HG02763 (cell line): Measurements from ENCODE around the gene GFOD1.
A peak's percentile ranks its signal among the peaks of the same experiment; 100 is the strongest.

ENCODE experiments used
- ATAC-seq: cut with Tn5 transposase; IDR thresholded peaks from one replicate; pipeline ENCODE4 v1.9.1; 2021; ENCODE audit warnings: mild to moderate bottlenecking, moderate library complexity; ENCODE audit not compliant: unreplicated experiment

The GFOD1 gene

DNA sequence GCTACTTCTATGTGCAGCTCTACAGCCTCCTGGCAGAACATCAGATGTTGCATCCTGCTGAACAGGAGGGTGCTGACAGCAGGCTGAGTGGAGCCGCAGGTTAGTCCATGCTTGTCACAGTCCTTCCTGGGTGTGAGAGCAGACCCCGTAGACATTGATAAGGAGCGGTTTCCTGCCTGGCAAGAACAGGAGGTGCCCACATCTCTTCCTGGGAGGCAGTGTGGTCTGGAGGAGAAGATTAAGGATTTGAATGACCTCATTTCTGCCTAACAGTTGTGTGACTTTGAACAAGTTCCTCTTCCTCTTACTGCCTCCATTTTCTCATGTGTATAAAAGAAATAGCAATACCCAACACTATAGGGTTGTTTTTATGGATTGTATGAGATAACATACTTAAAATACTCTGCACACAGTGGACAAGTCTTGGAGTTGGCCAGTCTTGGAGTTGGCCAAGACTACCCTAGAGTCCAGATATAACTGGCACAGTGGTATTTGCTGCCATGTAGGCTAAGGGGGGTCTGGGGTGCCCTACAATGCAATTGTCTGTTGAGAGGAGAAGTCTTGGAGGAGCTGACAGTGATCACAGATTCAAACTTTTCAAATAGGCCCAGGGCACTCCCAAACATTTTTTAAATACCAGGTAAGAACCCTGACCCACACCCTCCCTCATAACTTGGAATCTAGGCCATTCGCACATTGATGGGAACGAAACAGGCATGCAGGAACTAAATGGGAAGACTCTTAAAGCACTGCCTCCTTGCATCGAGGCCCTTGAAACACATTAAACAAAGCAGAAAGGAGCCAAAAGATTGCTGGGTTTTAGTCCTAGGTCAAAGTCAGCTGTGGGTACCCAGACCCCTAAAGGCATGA lies 126.5 kb downstream of the GFOD1 start:
- no peak for ATAC-seq

- ATAC-seq = no peak
Measured at GRCh38 chr6:13359287-13359686, 128.1 kb downstream of the GFOD1 start.

GRCh38 chr6:13358511-13358910 lies 128.9 kb downstream of the GFOD1 start:
- ATAC-seq = no peak

- no peak for ATAC-seq
Measured at GRCh38 chr6:13357551-13358075, 129.8 kb downstream of the GFOD1 start.

GRCh38 chr6:13355999-13356785 lies 131.2 kb downstream of the GFOD1 start:
- ATAC-seq = peak; percentile 88

- no peak for ATAC-seq
Measured at GRCh38 chr6:13355043-13355945, 132.1 kb downstream of the GFOD1 start.

- ATAC-seq = no peak
Measured at GRCh38 chr6:13354331-13355042, 132.9 kb downstream of the GFOD1 start.

- no peak for ATAC-seq
Measured at GRCh38 chr6:13352165-13352564, 135.2 kb downstream of the GFOD1 start.

DNA sequence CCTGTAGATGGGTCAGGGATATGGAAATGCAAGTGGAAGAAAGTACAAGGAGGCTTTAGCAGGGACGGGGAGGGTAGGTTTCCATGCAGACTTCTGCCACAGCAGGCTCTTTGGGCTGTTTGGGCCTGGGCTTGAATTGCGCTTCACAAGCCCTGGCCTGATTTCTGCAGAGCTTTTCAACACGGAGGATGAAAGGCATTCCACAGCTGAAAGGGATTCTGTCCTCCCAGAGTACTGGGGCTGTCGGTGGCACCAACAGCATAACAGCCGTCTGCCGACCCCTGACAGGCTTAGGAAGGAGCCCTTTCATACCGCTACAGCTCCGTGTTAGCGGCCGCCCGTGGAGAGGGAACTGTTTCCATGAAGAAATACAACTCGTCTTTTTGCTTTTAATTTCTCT lies 136.1 kb downstream of the GFOD1 start:
- ATAC-seq = no peak

DNA sequence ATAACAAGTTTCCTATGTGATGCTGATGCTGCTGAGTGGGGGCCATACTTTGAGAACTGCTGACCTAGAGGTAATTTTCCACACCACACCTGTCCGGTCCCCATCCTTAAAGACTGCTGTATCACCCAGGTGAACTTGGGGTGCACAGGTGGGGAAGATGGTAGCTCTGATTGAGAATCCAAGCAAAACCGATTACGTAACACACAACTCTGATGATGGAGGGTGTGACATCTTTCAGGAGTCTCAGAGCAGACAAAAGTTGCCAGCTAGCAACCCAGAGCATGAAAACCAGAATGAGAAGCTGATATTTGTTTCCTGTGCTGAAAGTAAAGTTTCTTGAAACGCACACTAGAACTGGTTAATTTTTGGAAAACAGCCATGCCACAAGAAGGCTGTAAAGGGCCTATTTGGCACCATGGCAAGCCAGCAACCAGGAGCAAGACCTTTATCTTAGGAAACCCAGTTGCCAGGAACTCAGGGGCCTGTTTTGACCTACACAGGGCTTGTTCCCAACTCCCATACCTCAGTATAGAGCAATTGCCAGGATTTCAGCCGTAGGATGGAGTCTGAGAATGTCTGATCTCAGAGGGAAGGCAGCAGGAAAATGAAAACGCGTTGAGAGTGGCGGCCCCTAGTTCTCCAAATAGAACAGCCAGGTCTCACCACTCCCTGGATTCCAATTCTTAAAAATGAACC lies 137.4 kb downstream of the GFOD1 start:
- no peak for ATAC-seq

- ATAC-seq = no peak
Measured at GRCh38 chr6:13348334-13349113, 138.9 kb downstream of the GFOD1 start.

DNA sequence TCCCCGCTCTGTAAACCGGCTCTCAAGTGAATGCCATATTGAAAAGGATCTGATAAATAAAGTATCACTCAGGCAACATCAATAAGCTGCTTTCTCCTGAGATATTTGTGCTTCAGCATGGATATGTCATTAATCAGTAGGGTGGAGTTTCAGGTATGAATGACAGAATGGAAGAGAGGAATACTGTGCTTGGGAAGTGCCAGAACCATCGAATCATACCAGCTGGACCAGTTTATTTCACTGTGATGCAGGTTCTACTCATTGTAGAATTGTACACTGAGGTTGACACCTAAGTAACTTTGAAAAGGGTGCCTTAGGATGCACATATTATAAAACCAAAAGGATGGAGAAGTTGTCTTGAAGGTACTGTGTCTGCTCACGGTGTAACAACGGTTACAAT lies 141.2 kb downstream of the GFOD1 start:
- ATAC-seq = no peak

- no peak for ATAC-seq
Measured at GRCh38 chr6:13342414-13343019, 144.9 kb downstream of the GFOD1 start.

GRCh38 chr6:13339863-13340630 lies 147.4 kb downstream of the GFOD1 start:
- ATAC-seq = no peak

DNA sequence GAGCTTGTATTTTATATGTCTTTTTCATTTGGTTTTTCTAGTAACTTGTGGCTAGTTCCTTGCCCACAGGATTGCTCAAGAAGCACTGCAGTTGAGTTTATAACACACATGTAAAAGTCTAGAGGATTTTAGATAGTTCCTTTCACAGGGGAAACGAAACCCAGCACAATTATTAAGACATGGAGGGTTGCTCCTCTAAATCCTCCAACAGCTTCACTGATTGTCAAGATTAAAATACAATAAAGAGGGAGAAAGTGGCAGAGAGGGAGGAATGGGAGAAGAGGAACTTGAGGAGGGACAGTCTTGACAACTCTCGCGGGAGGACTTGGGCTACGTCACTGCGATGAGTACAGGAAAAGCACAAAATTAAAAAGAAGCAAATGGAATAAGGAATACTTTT lies 149.4 kb downstream of the GFOD1 start:
- ATAC-seq = no peak

GRCh38 chr6:13336553-13336952 lies 150.8 kb downstream of the GFOD1 start:
- no peak for ATAC-seq

- no peak for ATAC-seq
Measured at GRCh38 chr6:13334953-13335352, 152.4 kb downstream of the GFOD1 start.

- no peak for ATAC-seq
Measured at GRCh38 chr6:13332349-13332706, 155.1 kb downstream of the GFOD1 start.
